H9 (cell line): ENCODE measurements around the gene EYA4. TPM values are rescaled to one million over a fixed set of nuclear protein-coding genes. Genes with fewer than 3 reads are reported as not detected.

Experiments used
- DNase-seq: peaks from one replicate; pipeline ENCODE4 v3.0.0-alpha.2; 2017
- H2AFZ ChIP-seq: one replicate; pipeline ENCODE4 v1.6.1; 2013; ENCODE audit warnings: mild to moderate bottlenecking, low read length, control low read depth, moderate library complexity
- H2AK5ac ChIP-seq: 2 replicates; pipeline ENCODE4 v1.6.1; 2013; ENCODE audit warnings: low read length, control low read depth, mixed read lengths; ENCODE audit not compliant: insufficient read length
- H2BK120ac ChIP-seq: one replicate; pipeline ENCODE4 v1.6.1; 2013; ENCODE audit warnings: low read depth, mild to moderate bottlenecking, low read length, control low read depth, inconsistent platforms; ENCODE audit not compliant: poor library complexity, severe bottlenecking
- H2BK12ac ChIP-seq: 2 replicates; pipeline ENCODE4 v1.6.1; 2013; ENCODE audit warnings: low read length, control low read depth, mixed read lengths, low read depth; ENCODE audit not compliant: insufficient read length
- H2BK15ac ChIP-seq: 2 replicates; pipeline ENCODE4 v1.6.1; 2013; ENCODE audit warnings: low read depth, low read length, control low read depth
- H2BK20ac ChIP-seq: one replicate; pipeline ENCODE4 v1.6.1; 2013; ENCODE audit warnings: low read depth, mild to moderate bottlenecking, low read length, control low read depth, inconsistent platforms; ENCODE audit not compliant: poor library complexity, severe bottlenecking
- H2BK5ac ChIP-seq: 2 replicates; pipeline ENCODE4 v1.6.1; 2013; ENCODE audit warnings: low read length, control low read depth, mixed read lengths; ENCODE audit not compliant: insufficient read length
- H3K14ac ChIP-seq: 2 replicates; pipeline ENCODE4 v1.6.1; 2013; ENCODE audit warnings: low read length, control low read depth; ENCODE audit not compliant: insufficient read depth
- H3K18ac ChIP-seq: 2 replicates; pipeline ENCODE4 v1.6.1; 2013; ENCODE audit warnings: low read depth, mild to moderate bottlenecking, mixed read lengths, low read length, control low read depth; ENCODE audit not compliant: insufficient read length
- H3K23ac ChIP-seq: 2 replicates; pipeline ENCODE4 v1.6.1; 2013; ENCODE audit warnings: low read length, control low read depth, mixed read lengths, low read depth; ENCODE audit not compliant: insufficient read length
- H3K23me2 ChIP-seq: 2 replicates; pipeline ENCODE4 v1.6.1; 2013; ENCODE audit warnings: low read depth, mild to moderate bottlenecking, mixed read lengths, low read length, control low read depth; ENCODE audit not compliant: insufficient read length, poor library complexity, severe bottlenecking
- H3K27ac ChIP-seq: 2 replicates; pipeline ENCODE4 v1.5.1; 2013; ENCODE audit warnings: low read length, control low read depth, mixed read lengths, low read depth; ENCODE audit not compliant: insufficient read length
- H3K27me3 ChIP-seq: 2 replicates; pipeline ENCODE4 v1.6.1; 2013; ENCODE audit warnings: low read length, control low read depth, inconsistent platforms; ENCODE audit not compliant: insufficient read depth
- H3K4ac ChIP-seq: 2 replicates; pipeline ENCODE4 v1.6.1; 2013; ENCODE audit warnings: low read depth, mild to moderate bottlenecking, control low read depth, inconsistent platforms, low read length, moderate library complexity
- H3K4me1 ChIP-seq: 2 replicates; pipeline ENCODE4 v1.6.1; 2013; ENCODE audit warnings: low read length, control low read depth, inconsistent platforms; ENCODE audit not compliant: insufficient read depth
- H3K4me2 ChIP-seq: 2 replicates; pipeline ENCODE4 v1.6.1; 2013; ENCODE audit warnings: low read length, control low read depth, mixed read lengths; ENCODE audit not compliant: insufficient read length, insufficient read depth
- H3K56ac ChIP-seq: 2 replicates; pipeline ENCODE4 v1.6.1; 2013; ENCODE audit warnings: low read depth, mild to moderate bottlenecking, mixed read lengths, low read length, control low read depth; ENCODE audit not compliant: insufficient read length
- H3K79me1 ChIP-seq: 2 replicates; pipeline ENCODE4 v1.6.1; 2013; ENCODE audit warnings: low read depth, mild to moderate bottlenecking, moderate library complexity, low read length, control low read depth, inconsistent platforms; ENCODE audit not compliant: insufficient read depth, poor library complexity, severe bottlenecking
- H3K79me2 ChIP-seq: 2 replicates; pipeline ENCODE4 v1.6.1; 2013; ENCODE audit warnings: low read length, control low read depth, inconsistent platforms; ENCODE audit not compliant: insufficient read depth
- H3K9ac ChIP-seq: 2 replicates; pipeline ENCODE4 v1.6.1; 2013; ENCODE audit warnings: low read length, control low read depth, mixed read lengths; ENCODE audit not compliant: insufficient read length; ENCODE audit errors: extremely low read depth
- H3K9me3 ChIP-seq: one replicate; pipeline ENCODE4 v1.6.1; 2013; ENCODE audit warnings: low read depth, low read length, inconsistent platforms; ENCODE audit not compliant: control insufficient read depth
- H3T11ph ChIP-seq: one replicate; pipeline ENCODE4 v1.6.1; 2013; ENCODE audit warnings: mild to moderate bottlenecking, low read length, control low read depth, inconsistent platforms
- H4K20me1 ChIP-seq: one replicate; pipeline ENCODE4 v1.6.1; 2013; ENCODE audit not compliant: control insufficient read depth, insufficient read length, insufficient read depth
- H4K5ac ChIP-seq: 2 replicates; pipeline ENCODE4 v1.6.1; 2013; ENCODE audit warnings: low read depth, mild to moderate bottlenecking, mixed read lengths, low read length, control low read depth; ENCODE audit not compliant: insufficient read length
- H4K8ac ChIP-seq: replicated peaks from 2 replicates; pipeline ENCODE4 v1.6.1; 2013; ENCODE audit warnings: low read length, control low read depth, mixed read lengths, low read depth; ENCODE audit not compliant: insufficient read length
- H4K91ac ChIP-seq: 2 replicates; pipeline ENCODE4 v1.6.1; 2013; ENCODE audit warnings: low read depth, mild to moderate bottlenecking, moderate library complexity, mixed read lengths, low read length, control low read depth; ENCODE audit not compliant: insufficient read length
- H3K27ac Mint-ChIP-seq, 3 experiments: 2 replicates in 2 of 3; 3 replicates in 1 of 3; pipeline ENCODE4 v1.8.0; 2020 to 2021; ENCODE audit warnings: mixed read lengths in 3 of 3, mild to moderate bottlenecking in 1 of 3, moderate library complexity in 1 of 3
- H3K27me3 Mint-ChIP-seq: 2 replicates; pipeline ENCODE4 v1.8.0; 2021; ENCODE audit warnings: low read depth, mild to moderate bottlenecking, moderate library complexity, mixed read lengths
- H3K36me3 Mint-ChIP-seq, 3 experiments: 2 replicates in 2 of 3; 3 replicates in 1 of 3; pipeline ENCODE4 v1.8.0; 2020 to 2021; ENCODE audit warnings: low read depth in 3 of 3, mixed read lengths in 3 of 3; ENCODE audit not compliant: insufficient read depth in 1 of 3
- H3K4me1 Mint-ChIP-seq, 2 experiments: 2 replicates each; pipeline ENCODE4 v1.8.0; 2020; ENCODE audit warnings: mixed read lengths in 2 of 2
- H3K4me3 Mint-ChIP-seq, 2 experiments: 2 replicates in 1 of 2; 3 replicates in 1 of 2; pipeline ENCODE4 v1.8.0; 2020 to 2021; ENCODE audit warnings: mild to moderate bottlenecking in 2 of 2, mixed read lengths in 2 of 2, moderate library complexity in 1 of 2
- H3K9me3 Mint-ChIP-seq, 2 experiments: 2 replicates in 1 of 2; 3 replicates in 1 of 2; pipeline ENCODE4 v1.8.0; 2020; ENCODE audit warnings: mild to moderate bottlenecking in 2 of 2, mixed read lengths in 2 of 2, moderate library complexity in 1 of 2
- WGBS: extraction: QIAGEN DNeasy Blood & Tissue Kit; methylation state at CpG from one replicate; pipeline ENCODE4 v1.1.7; 2013; ENCODE audit warnings: missing lambda C conversion rate, low lambda C conversion rate, mixed read lengths; ENCODE audit not compliant: insufficient read length; ENCODE audit errors: extremely low coverage; 5-methylcytosine and 5-hydroxymethylcytosine counted together
- total RNA-seq: library from RNA; stranded (reverse); gene quantifications from 2 replicates; pipeline ENCODE4 v1.2.1, GENCODE V29; 2021
- TF ChIP-seq, protein P1 (sequence below): fragments of 200-600 bp; sonication (generic); conservative IDR thresholded peaks from 3 replicates; pipeline ENCODE4 v1.8.0; 2021; ENCODE audit warnings: antibody characterized with exemption, mild to moderate bottlenecking

Gene EYA4
- total RNA-seq, 1 experiment from 2014 or later: 0.26 TPM

DNA sequence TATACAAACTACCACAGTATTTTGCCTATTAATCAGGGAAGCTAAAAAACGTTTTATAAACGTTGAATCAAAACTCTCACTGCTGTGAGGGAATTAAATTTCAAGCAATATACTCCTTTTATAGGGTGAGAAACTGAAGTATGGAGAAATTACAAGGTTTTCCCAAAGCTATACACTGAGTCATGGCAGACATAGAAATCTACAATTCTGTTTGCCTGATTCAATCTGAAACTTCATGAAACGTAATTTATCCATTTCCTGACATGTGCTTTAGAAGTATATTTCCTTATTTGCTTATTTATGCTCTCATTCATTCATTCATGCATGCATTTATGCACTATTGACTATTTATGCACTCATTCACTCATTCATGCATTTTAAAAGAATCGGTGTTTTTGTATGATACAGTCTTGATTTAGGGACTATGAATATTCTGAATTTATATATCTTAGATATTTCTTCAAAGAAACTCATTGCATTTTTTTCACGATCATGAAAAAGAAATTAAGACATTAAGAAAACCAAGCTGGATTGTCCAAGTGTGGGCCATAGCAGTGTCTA is 16.5 kb downstream of the EYA4 start:
- Histone ChIP-seq H3K9me3 (no peaks in the 10 kb centered on the region), H3K27ac (no peak overlapping the region), H2BK12ac (no peak overlapping the region), H3K4me2 (no peak overlapping the region), H2AFZ (no peak overlapping the region), H2AK5ac (no peak overlapping the region), H3K56ac (no peak overlapping the region), H4K91ac (no peak overlapping the region), H3K18ac (no peak overlapping the region), H3K27me3 (no peaks in the 10 kb centered on the region), H2BK5ac (no peak overlapping the region), H3T11ph (no peak overlapping the region), H4K8ac (no peak overlapping the region), H3K14ac (no peak overlapping the region), H3K79me2 (no peaks in the 10 kb centered on the region), H3K4me1 (no peaks in the 10 kb centered on the region), H4K20me1 (no peaks in the 10 kb centered on the region), H4K5ac (no peak overlapping the region), H2BK120ac (no peak overlapping the region), H3K23ac (no peak overlapping the region), H3K79me1 (no peaks in the 10 kb centered on the region), H3K4ac (no peak overlapping the region), H2BK20ac (no peak overlapping the region), H3K9ac (no peak overlapping the region), H3K23me2 (no peaks in the 10 kb centered on the region), H2BK15ac (no peak overlapping the region)
- Mint-ChIP-seq H3K27me3 (no peaks in the 10 kb centered on the region; the same call in 1 of the 2 replicates), H3K4me1 (no peaks in the 10 kb centered on the region), H3K36me3 (no peaks in the 10 kb centered on the region), H3K4me3 (no peak overlapping the region), H3K9me3 (no peaks in the 10 kb centered on the region), H3K27ac (no peak overlapping the region)
- no CpG with 5 or more reads among the region's 5 CpGs for WGBS
- DNase-seq: no peak
- TF ChIP-seq, protein P1, sequence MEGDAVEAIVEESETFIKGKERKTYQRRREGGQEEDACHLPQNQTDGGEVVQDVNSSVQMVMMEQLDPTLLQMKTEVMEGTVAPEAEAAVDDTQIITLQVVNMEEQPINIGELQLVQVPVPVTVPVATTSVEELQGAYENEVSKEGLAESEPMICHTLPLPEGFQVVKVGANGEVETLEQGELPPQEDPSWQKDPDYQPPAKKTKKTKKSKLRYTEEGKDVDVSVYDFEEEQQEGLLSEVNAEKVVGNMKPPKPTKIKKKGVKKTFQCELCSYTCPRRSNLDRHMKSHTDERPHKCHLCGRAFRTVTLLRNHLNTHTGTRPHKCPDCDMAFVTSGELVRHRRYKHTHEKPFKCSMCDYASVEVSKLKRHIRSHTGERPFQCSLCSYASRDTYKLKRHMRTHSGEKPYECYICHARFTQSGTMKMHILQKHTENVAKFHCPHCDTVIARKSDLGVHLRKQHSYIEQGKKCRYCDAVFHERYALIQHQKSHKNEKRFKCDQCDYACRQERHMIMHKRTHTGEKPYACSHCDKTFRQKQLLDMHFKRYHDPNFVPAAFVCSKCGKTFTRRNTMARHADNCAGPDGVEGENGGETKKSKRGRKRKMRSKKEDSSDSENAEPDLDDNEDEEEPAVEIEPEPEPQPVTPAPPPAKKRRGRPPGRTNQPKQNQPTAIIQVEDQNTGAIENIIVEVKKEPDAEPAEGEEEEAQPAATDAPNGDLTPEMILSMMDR: no peak
